Central memory CD8-positive, alpha-beta T cell (primary cell): ENCODE results near the gene TRIM14.
A peak's percentile ranks its signal among the peaks of the same experiment; 100 is the strongest.
"Not testable (repeated sequence)": the region's sequence is repeated elsewhere in the genome, so short reads cannot be mapped to it uniquely, and the experiment has no call there.

Source experiments
- ATAC-seq: fragments of 150-1000 bp; cut with Tn5 transposase; replicated peaks from 2 replicates; pipeline ENCODE4 v1.10.0; 2022; ENCODE audit warnings: mild to moderate bottlenecking, moderate FRiP score, moderate number of reproducible peaks; ENCODE audit not compliant: poor library complexity, severe bottlenecking; ENCODE audit errors: extremely low read depth
- DNase-seq, 2 donors: peaks; one replicate each; pipeline ENCODE4 v3.0.0; 2021; ENCODE audit warnings: low spot score in 2 of 2
- H3K27ac Mint-ChIP-seq: one replicate; pipeline ENCODE4 v1.8.0; 2022; ENCODE audit warnings: low read depth, mild to moderate bottlenecking, moderate library complexity, mixed read lengths
- H3K27me3 Mint-ChIP-seq: one replicate; pipeline ENCODE4 v1.8.0; 2022; ENCODE audit warnings: mixed read lengths
- H3K36me3 Mint-ChIP-seq: one replicate; pipeline ENCODE4 v1.8.0; 2022; ENCODE audit warnings: mild to moderate bottlenecking, moderate library complexity, mixed read lengths; ENCODE audit not compliant: insufficient read depth
- H3K4me1 Mint-ChIP-seq: one replicate; pipeline ENCODE4 v1.8.0; 2022; ENCODE audit warnings: mixed read lengths
- H3K4me3 Mint-ChIP-seq: one replicate; pipeline ENCODE4 v1.8.0; 2022; ENCODE audit warnings: mild to moderate bottlenecking, moderate library complexity, mixed read lengths
- H3K9me3 Mint-ChIP-seq: one replicate; pipeline ENCODE4 v1.8.0; 2022; ENCODE audit warnings: mixed read lengths

The TRIM14 gene

GRCh38 chr9:98096091-98096490 is 22.9 kb downstream of the TRIM14 start:
- Mint-ChIP-seq H3K9me3 (no peaks in the 10 kb centered on the region), H3K27me3 (no peaks in the 10 kb centered on the region), H3K27ac (peak overlapping the region; percentile 76), H3K36me3 (peaks cover 33% of the 10 kb centered on the region), H3K4me1 (peaks cover 59% of the 10 kb centered on the region), H3K4me3 (no peak overlapping the region)
- DNase-seq (no peak), ATAC-seq (no peak)

DNA sequence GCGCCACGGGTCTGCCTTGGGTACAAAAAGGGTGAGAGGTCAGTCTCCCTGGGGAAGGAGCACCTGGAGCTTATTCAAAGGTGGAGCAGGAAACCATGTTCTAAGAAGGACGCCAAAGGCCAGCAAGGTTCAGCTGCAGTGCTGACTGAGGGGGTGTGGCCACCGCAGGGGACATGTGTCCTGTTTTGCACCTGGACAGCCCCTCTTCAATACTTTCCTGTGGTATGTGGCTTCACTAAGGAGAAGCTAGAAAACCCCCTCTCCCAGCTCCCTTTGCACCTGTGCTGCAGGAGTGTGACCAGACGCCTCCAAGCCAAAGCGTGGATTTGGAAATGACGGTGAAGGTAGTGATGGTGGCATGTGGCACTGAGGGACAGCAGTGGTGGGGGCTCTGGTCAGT is 23.6 kb downstream of the TRIM14 start:
- Mint-ChIP-seq H3K4me1 (peaks cover 57% of the 10 kb centered on the region), H3K4me3 (no peak overlapping the region), H3K36me3 (peaks cover 38% of the 10 kb centered on the region), H3K9me3 (no peaks in the 10 kb centered on the region), H3K27ac (peak overlapping the region; percentile 81), H3K27me3 (no peaks in the 10 kb centered on the region)
- DNase-seq (no peak), ATAC-seq (no peak)

DNA sequence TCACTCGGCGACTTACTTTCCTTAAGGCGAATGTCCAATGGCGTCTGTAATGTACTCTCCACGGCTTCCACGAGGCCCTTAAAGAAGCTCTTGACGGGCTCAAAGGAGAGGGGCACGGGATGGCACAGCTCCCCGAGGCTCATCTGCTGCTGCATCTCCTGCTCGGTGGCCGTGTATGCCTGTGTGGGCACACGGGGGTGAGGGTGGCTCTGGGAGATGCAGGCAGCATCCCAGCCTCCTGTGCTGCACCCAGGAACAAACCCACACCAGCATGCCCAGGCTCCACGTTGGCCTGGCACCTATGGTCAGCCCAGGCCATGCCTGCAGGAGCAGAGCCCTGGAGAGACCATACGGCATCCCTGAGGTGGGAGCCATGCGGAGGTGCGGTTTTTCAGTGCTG is 24.2 kb downstream of the TRIM14 start:
- no peaks in the 10 kb centered on the region for H3K27me3 Mint-ChIP-seq
- peaks cover 57% of the 10 kb centered on the region for H3K4me1 Mint-ChIP-seq
- H3K9me3 Mint-ChIP-seq: no peaks in the 10 kb centered on the region
- H3K36me3 Mint-ChIP-seq: peaks cover 37% of the 10 kb centered on the region
- ATAC-seq: no peak
- peak overlapping the region; percentile 81 for H3K27ac Mint-ChIP-seq
- DNase-seq: no peak
- no peak overlapping the region for H3K4me3 Mint-ChIP-seq

GRCh38 chr9:98094316-98094715 is 24.7 kb downstream of the TRIM14 start:
- Mint-ChIP-seq H3K36me3 (peaks cover 34% of the 10 kb centered on the region), H3K27ac (peak overlapping the region; percentile 81), H3K4me3 (no peak overlapping the region), H3K4me1 (peaks cover 58% of the 10 kb centered on the region), H3K27me3 (no peaks in the 10 kb centered on the region), H3K9me3 (no peaks in the 10 kb centered on the region)
- ATAC-seq: no peak
- DNase-seq: no peak

GRCh38 chr9:98092613-98092931 is 26.4 kb downstream of the TRIM14 start:
- Mint-ChIP-seq H3K36me3 (peaks cover 37% of the 10 kb centered on the region), H3K27ac (peak overlapping the region; percentile 75), H3K9me3 (no peaks in the 10 kb centered on the region), H3K4me1 (peaks cover 57% of the 10 kb centered on the region), H3K27me3 (no peaks in the 10 kb centered on the region), H3K4me3 (no peak overlapping the region)
- no peak for ATAC-seq
- DNase-seq: no peak

DNA sequence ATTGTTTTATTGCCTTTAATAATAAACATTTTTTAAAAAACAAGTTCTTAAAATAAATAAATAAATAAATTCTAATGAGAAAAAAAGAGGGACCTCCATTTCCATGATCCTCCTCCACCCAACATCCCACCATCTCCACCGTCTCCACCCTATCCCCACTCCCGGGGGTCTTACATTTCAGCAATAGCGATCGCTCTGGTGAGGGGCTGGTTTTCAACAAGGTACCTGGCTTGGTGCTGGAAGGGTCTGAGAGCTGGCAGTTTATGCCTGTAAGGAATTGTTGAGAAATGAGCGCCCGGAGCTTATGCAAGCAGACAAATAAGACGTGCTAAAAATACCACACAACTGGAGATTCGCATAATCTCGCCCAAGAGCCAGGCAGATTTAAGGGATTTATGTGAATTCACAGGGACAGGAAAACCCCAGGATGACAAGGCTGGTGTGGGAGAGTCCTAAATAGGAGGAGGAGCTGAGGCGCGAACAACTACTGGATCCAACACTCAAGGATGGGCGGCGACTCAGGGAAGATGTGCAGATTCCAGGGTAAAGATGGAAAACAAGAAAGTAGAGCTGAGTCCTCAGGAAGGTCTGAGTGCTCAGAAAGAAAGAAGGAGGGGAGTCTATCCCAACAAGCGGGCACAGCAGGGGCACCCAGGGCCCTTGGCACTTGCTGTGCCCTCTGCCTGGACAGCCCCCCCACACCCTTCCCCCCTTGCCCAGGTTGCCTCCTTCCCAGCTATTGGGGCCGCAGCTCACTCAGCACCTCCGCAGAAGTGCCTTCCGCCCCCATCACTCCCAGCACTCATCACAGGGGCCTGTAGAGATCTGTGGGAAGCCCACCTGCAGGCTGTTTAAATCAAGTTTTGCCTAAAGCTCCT is 27.0 kb downstream of the TRIM14 start:
- no peak overlapping the region for H3K4me3 Mint-ChIP-seq
- peaks cover 54% of the 10 kb centered on the region for H3K4me1 Mint-ChIP-seq
- H3K36me3 Mint-ChIP-seq: peaks cover 31% of the 10 kb centered on the region
- H3K27me3 Mint-ChIP-seq: no peaks in the 10 kb centered on the region
- peak overlapping the region; percentile 75 for H3K27ac Mint-ChIP-seq
- no peaks in the 10 kb centered on the region for H3K9me3 Mint-ChIP-seq
- DNase-seq (no peak), ATAC-seq (no peak)

- H3K27me3 Mint-ChIP-seq, DNase-seq, ATAC-seq, H3K9me3 Mint-ChIP-seq, H3K4me3 Mint-ChIP-seq: not testable (repeated sequence)
- Mint-ChIP-seq H3K27ac (peak overlapping the region; percentile 27), H3K36me3 (peaks cover 29% of the 10 kb centered on the region), H3K4me1 (peaks cover 48% of the 10 kb centered on the region)
Observed at GRCh38 chr9:98090674-98091073, 28.3 kb downstream of the TRIM14 start.

DNA sequence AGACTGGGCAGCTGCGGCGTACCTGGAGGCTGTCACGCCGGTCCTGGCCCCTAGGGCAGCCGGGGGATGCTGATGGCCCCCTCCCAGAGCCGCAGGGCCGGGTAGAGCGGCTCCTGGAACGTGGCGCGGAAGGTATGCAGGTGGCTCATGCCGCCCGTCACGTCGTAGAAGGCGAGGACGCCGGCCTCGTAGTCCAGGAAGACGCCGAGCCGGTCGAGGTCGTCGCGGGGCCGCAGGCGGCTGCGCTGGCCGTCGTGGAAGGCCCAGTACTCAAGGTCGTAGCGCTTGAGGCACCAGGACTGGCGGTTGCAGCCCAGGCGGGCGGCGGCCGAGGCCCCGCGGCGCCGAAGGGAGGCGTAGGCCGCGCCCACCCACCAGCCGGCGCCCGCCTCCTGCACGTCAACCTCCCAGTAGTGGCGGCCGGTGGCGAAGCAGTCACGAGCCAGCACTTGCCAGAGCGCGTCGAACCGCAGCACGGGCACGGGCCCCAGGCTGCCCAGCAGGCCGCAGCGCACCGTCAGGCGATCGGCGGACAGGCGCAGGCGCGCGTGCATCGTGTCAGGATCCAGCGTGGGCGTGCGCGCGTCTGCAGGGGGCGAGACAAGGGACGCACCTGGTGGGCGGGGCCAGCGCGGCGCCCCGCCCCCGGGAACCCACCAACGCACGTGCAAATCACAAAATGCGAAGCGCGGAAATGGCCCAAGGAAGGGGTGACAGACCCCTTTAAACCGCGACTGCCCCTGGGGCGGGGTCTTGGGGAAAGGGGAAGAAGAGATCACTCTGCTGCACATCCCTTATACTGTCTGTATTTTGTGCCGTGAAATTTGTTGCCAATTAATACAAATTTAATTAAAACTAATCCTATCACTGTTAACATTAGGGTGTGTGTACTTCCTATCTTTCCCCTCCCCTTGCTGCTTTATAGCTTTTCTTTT is 31.3 kb downstream of the TRIM14 start:
- no peak for ATAC-seq
- H3K27ac Mint-ChIP-seq: peak overlapping the region; percentile 79
- H3K27me3 Mint-ChIP-seq: no peaks in the 10 kb centered on the region
- peaks cover 36% of the 10 kb centered on the region for H3K4me1 Mint-ChIP-seq
- peaks cover 35% of the 10 kb centered on the region for H3K36me3 Mint-ChIP-seq
- no peaks in the 10 kb centered on the region for H3K9me3 Mint-ChIP-seq
- no peak overlapping the region for H3K4me3 Mint-ChIP-seq
- no peak for DNase-seq

GRCh38 chr9:98086461-98086860 is 32.6 kb downstream of the TRIM14 start:
- Mint-ChIP-seq H3K36me3 (peaks cover 34% of the 10 kb centered on the region), H3K27me3 (no peaks in the 10 kb centered on the region), H3K4me1 (peaks cover 34% of the 10 kb centered on the region), H3K4me3 (no peak overlapping the region), H3K9me3 (no peaks in the 10 kb centered on the region), H3K27ac (peak overlapping the region; percentile 50)
- no peak for ATAC-seq
- no peak for DNase-seq

- Mint-ChIP-seq H3K27me3 (no peaks in the 10 kb centered on the region), H3K4me3 (no peak overlapping the region), H3K36me3 (peaks cover 35% of the 10 kb centered on the region), H3K27ac (peak overlapping the region; percentile 50), H3K9me3 (no peaks in the 10 kb centered on the region), H3K4me1 (peaks cover 34% of the 10 kb centered on the region)
- ATAC-seq: no peak
- no peak for DNase-seq
Observed at GRCh38 chr9:98085944-98086343, 33.1 kb downstream of the TRIM14 start.

DNA sequence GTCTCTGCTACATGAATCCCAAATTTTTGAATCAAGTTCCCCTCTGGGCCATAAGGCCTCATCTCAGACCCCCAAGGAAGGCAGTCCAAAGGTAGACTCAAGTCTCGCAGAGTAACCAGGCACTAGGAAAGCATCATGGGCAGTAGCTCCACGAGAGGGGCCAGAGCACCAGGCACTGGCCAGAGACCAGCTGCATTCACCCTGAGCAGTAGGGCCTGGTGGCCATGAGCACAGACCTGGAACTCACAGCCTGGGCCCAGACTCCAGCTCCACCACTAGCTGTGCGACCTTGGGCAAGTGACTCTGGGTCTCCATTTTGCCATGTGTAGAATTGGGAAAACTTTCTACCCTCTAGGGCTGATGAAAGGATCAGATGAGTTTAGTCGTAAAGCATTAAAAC is 34.0 kb downstream of the TRIM14 start:
- no peak for ATAC-seq
- H3K4me1 Mint-ChIP-seq: peaks cover 30% of the 10 kb centered on the region
- H3K36me3 Mint-ChIP-seq: peaks cover 26% of the 10 kb centered on the region
- no peak overlapping the region for H3K27ac Mint-ChIP-seq
- H3K27me3 Mint-ChIP-seq: no peaks in the 10 kb centered on the region
- DNase-seq: no peak
- no peak overlapping the region for H3K4me3 Mint-ChIP-seq
- H3K9me3 Mint-ChIP-seq: no peaks in the 10 kb centered on the region

DNA sequence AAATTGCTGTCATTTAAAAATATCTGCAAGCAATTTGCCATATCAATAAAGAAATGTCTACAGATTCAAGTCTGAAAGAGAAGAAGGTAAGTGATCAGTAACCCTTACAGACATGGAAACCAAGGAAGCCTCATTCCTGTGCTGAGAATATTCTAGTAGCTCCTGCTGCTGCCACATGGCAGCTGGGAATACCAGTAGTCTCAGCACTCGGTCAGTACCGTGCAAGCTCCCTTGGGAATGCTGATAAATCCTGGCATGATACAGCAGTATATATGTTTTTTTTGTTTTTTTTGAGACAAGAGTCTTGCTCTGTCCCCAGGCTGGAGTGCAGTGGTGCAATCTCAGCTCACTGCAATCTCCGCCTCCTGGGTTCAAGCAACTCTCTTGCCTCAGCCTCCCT is 34.6 kb downstream of the TRIM14 start:
- Mint-ChIP-seq H3K9me3 (no peaks in the 10 kb centered on the region), H3K4me1 (peaks cover 24% of the 10 kb centered on the region), H3K36me3 (peaks cover 31% of the 10 kb centered on the region), H3K27me3 (no peaks in the 10 kb centered on the region), H3K4me3 (no peak overlapping the region), H3K27ac (peak overlapping the region; percentile 26)
- ATAC-seq: no peak
- DNase-seq: no peak
